A673 (cell line): ENCODE data around the gene KCNK5.

Experiments used
- EZH2 ChIP-seq: fragments of 200-600 bp; sonication (generic); IDR thresholded peaks from 2 replicates; pipeline ENCODE4 v1.6.1; 2017; ENCODE audit warnings: borderline replicate concordance, low read depth, mild to moderate bottlenecking, mixed read lengths, antibody characterized with exemption, low read length; ENCODE audit not compliant: poor library complexity, severe bottlenecking
- TF ChIP-seq, protein P1 (sequence below): fragments of 300-800, 200-600 bp; sonication (generic); conservative IDR thresholded peaks from 2 replicates; pipeline ENCODE4 v1.5.1; 2017; ENCODE audit warnings: low read depth, mild to moderate bottlenecking, antibody characterized with exemption, low read length, moderate library complexity, mixed read lengths

- TF ChIP-seq, protein P1, sequence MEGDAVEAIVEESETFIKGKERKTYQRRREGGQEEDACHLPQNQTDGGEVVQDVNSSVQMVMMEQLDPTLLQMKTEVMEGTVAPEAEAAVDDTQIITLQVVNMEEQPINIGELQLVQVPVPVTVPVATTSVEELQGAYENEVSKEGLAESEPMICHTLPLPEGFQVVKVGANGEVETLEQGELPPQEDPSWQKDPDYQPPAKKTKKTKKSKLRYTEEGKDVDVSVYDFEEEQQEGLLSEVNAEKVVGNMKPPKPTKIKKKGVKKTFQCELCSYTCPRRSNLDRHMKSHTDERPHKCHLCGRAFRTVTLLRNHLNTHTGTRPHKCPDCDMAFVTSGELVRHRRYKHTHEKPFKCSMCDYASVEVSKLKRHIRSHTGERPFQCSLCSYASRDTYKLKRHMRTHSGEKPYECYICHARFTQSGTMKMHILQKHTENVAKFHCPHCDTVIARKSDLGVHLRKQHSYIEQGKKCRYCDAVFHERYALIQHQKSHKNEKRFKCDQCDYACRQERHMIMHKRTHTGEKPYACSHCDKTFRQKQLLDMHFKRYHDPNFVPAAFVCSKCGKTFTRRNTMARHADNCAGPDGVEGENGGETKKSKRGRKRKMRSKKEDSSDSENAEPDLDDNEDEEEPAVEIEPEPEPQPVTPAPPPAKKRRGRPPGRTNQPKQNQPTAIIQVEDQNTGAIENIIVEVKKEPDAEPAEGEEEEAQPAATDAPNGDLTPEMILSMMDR, result no peak
- TF ChIP-seq EZH2, result no peak
These were observed 31.8 kb downstream of the KCNK5 start for GRCh38 chr6:39197521-39197920.
